ENCODE data around the gene GRK5.

The GRK5 gene

DNA sequence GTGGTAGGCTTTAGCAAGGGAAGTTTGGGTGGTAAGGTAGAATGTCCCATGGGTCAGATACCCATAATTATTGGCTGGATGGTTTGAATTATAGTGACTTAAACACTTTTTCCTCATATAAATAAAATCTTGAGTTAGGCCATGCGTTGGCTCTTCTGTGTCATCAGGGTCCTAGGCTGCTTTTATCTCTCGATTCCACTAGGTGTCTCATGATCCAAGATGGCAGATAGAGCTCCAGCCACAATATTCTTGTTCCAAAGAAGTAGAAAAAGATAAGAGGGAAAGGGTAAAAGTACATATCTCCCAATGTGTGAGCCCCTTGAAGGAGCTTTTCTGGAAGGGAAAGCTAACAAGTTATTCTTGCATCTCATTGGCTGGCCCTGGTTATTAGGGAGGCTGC, 144.7 kb downstream of the GRK5 start:
- in situ Hi-C loops (cut with HindIII; ENCODE audit: low sequenced_read_pairs), result no loop called here

DNA sequence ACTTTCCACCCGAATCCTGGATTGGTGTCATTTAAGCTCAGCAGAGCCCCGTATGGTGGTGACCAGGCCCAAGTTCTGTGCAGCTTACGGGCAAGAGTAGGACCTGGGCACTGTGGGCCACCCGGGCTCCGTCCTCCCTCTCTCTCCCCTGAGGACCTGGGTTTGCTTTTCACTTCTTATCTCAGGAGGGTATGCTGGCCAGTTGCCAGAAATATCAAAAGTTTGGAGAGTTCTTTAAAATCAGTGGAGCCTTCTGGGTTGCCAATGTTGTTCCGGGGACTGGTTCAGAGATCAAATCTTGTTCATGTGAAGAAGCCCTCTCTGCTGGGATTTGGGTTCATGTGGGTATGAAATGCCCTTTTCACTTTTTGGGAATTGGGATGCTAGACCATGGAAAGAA, 145.4 kb downstream of the GRK5 start:
- in situ Hi-C loops (cut with HindIII; ENCODE audit: low sequenced_read_pairs), result no loop called here

DNA sequence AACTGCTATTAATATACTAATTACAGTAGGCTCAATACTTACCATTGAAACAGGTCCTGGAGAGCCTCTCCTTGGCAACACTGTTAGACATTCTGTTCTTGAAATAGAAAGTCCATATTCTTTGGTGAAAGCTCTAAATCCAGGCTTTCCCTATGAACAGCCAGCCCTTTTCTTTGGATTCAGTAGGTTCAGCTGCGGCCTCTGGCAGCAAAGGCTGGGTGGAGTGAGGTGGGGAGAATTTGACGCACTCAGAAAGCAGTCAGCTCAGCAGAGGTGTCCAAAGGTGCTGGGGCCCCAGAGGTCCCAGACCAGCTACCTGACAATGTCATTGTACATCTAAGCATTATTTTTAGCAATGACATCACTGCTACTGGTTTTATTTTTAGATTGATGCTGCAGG, 146.1 kb downstream of the GRK5 start:
- in situ Hi-C loops (cut with HindIII; ENCODE audit: low sequenced_read_pairs), result no loop called here

DNA sequence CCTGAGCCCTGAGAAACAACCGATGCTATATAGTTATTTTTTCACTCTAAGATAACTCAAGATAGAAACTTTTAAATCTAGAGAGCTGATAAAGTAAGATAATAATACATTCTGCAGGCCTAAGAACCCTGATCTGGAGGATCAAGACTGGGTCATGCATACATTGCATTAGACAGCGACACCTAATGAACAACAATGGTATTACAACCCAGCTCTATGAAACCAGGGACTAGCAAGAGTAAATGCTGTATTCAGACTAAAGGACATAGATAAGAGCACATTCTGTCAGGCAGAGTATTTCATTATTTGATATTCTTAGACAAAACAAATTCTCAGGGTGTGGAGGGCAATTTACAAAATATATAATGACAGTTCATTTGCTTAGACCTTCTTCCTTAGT, 148.6 kb downstream of the GRK5 start:
- in situ Hi-C loops (cut with HindIII; ENCODE audit: low sequenced_read_pairs), result no loop called here

DNA sequence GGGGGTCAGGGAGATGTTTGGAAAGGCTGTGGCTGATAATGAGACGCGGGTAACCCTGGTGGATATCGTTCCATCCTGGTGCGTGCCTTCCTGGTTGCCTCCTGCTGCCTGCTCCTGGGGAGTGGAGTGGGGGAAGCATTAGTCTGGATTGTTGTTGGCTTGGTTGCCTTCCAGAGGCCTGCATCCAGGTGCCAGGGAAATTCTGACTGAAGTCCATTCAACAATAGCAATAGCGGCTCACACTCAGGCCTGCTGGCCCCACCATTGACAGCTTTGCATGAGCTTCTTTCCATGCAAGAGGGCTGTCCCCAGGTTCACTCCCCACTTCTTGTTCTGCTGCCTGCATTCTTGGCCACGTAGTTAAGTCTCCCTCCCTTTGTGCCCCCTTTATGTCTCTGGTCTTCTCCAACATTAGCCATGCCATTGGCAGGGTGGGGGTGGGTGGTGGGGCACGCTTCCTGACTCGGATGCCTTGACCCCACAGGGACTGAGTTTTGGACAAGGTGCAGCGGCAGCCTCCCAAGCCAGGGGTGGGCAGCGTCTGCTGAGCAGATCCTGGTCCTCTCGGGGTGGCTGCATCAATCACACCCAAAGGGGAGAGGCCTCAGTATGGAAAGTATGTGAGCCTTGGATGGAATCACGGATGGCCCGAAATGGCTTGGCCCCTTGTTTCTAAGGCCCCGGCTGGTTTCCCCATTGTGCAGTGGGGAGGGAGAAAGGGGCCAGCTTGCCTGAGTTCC, 150.2 kb downstream of the GRK5 start:
- in situ Hi-C loops (cut with HindIII; ENCODE audit: low sequenced_read_pairs), result no loop called here

DNA sequence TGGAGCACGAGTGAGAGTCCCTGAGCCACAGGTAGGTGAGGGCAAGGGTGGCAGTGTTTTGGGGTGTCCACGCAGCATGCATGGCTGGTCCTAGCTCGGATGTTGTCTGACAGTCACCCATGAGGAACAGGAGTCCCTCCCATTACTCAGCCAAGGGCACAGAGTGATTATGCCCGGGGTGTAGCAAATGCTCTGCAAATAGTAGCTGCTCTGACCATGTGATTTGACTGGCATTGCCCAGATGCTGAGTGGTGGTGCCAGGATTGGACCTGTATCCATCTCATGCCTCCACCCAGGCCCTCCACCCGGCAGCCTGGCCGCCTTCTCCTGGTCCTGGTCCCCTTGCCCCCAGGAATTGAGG, 150.8 kb downstream of the GRK5 start:
- in situ Hi-C loops (cut with HindIII; ENCODE audit: low sequenced_read_pairs), result no loop called here

DNA sequence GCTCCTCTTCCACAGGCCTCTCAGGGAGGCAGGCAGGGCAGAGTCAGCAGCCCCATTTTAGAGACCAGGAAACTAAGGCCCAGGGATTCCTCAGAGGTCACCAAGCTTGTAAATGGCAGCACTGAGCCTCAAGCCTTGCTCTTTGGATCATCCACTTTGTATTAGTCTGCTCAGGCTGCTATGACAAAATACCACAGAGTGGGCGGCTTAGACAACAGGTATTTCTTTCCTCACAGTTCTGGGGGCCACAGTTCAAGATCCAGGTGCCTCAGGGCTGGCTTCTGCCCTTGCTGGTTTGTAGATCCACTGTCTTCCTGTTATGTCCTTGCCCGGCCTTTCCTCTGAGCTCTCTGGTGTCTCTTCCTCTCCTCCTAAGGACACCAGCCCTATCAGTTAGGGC, 151.2 kb downstream of the GRK5 start:
- in situ Hi-C loops (cut with HindIII; ENCODE audit: low sequenced_read_pairs), result no loop called here

DNA sequence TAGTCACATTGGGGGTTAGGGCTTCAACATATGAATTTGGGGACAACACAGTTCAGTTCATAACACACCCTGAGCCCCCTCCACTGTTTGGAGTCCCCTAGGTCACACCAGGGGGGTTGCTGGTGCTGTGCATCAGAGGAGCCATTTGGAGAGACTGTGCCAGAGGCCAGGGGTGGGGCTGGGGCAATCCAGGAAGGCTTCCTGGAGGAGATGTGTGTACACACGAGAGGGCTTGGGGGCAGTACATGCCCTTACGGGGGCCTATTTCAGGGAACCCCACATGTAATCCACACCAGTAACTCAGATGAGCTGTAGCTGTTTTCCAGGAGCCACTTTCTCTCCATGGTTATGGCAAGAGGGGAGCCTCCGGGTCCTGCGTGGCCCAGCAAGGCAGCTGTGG, 151.7 kb downstream of the GRK5 start:
- in situ Hi-C loops (cut with HindIII; ENCODE audit: low sequenced_read_pairs), result no loop called here

DNA sequence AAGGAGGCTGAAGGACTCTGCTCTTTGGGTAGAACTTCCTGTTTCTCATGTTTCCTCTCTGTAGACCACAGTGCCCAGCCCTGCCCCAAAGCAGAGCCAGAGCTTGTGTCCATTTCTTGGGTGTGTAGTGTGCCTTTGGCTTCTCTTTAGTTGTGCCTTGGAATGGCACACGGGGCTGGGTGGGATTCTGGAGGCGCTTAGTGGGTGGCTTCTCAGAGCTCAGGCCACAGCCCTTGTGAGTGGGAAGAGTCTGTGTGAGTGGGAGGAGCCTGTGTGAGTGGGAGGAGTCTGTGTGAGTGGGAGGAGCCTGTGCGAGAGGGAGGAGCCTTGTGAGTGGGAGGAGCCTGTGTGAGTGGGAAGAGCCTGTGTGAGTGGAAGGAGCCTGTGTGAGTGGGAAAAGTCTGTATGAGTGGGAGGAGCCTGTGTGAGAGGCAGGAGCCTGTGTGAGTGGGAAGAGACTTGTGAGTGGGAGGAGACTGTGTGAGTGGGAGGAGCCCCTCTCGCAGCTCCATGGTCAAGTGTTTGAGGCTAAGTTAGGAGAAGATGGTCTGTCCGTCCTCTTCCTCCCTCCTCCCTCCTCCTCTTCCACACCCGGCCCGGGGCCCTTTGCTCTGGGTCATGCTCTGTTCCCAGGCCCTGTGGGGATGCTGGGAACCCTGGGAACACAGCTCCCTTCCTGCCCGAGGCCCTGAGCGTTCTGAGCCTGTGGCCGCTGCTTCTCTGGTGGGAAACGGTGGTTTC, 153.0 kb downstream of the GRK5 start:
- in situ Hi-C loops (cut with HindIII; ENCODE audit: low sequenced_read_pairs), result no loop called here

DNA sequence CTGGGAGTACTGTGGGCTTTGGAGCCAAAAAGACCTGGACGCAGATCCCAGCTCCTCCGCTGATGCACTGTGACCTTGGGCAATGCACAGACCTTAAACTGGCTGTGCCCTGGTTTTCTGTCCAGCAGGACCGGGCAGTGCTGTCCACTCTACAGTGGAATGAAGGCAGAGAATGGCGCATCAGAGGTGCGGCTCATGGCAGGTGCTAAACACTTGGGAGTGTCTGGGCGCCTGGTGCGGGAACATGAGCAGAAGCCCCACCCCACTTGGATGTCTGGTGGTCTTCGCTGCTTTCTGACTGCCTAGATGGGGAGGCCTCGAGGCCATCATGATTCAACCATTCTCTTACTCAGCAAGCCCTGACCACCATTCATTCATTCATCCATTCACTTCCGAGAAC, 153.7 kb downstream of the GRK5 start:
- in situ Hi-C loops (cut with HindIII; ENCODE audit: low sequenced_read_pairs), result no loop called here

DNA sequence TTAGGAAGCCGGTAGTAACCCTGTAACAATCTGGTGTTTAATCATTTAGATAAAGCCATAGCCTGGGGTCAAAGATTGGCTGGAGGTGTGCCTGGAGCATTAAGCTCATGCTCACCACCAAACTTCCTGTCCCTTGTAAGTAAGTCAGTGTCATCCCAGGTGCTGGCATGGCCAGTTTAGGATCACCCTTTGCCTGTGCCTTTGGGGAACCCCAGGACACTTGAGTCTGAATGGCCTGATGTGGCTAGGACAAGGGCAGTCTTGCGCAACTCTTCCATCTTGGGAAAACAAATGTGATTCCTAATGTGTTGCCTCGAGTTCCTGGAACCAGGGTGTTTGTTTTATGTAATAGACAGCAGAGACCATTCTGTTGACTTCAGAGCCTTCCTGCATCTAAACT, 154.8 kb downstream of the GRK5 start:
- in situ Hi-C loops (cut with HindIII; ENCODE audit: low sequenced_read_pairs), result no loop called here

DNA sequence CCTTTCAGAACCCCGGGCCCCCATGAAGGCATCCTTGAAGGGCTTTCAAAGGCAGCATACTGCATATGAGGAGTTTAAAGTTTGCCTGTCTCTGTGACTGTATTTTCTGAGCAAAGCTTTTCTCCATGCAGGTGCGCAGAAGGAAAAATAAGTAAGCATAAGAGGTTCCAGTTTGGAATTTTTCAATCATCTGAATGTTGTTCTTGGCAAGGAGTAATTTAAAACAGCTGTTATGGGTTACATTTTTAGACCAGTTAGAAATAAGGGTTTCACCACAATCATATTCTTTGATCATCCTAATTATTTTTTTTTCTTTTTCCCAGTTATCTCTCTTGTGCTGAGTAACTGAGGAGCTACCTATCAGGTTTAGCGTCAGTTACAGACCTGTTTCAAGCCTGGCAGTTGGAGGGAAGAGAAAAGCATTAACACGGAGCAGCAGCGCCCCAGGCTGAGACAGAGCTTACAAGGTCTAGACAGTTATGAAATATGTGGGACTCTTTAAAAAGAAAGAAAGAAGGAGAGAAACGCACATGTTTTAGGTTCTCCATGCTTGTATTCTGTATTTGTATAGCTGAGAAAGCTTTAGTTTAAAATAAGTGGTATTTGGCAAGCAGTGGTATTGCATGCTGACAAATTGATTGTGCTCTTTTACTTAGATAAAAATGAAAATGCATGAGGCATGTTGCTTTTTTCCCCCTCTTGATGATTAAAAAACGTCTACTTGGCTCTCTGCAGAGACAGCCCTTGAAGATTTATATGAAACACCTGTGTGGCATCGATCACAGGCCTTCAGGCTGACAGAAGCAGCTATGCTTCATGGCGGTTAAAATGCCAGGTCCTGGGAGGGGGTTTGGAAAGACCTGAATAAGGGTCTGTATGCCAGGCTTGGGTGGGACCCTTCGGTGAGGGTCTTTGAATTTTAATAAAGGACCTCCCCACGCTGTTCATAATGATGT, 157.6 kb downstream of the GRK5 start:
- in situ Hi-C loops (cut with HindIII; ENCODE audit: low sequenced_read_pairs), result no loop called here

DNA sequence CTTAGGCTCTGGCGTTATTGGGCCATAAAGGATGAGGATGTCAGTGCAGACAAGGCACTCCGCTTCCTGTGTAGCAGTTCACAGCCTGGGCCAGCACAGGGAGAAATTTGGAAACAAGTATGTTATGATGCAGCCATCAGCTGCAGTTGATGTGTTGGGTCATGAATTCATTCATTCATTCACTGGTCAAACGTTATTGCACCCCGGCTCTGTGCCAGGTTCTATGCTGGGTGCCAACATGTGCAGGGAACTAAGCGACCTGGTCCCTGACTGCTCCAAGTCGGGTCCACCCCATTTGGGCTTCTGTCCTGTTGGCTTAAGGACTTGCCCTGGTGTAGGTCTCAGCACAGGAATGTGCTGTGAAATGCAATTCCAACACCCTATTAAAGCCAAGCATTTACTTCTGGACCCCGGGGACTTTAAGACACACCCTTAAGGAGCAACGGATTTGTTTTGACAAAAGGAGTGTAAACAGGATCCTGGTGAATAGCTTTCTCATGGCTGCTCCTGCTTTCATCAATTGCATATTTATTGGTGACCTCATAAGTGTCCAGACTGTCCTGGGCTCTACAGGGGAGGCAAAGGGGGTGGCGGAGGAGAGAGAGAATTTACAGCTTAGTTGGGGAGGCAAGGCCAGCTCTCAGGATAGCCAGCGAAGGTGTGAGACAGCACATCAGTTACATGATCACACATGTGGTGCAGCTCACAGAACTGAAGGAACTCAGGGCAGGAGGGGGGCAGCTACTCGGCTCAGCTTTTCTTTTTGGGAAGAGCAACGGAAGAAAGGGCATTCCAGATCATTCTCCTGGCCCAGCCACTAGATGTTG, 158.6 kb downstream of the GRK5 start:
- in situ Hi-C loops (cut with HindIII; ENCODE audit: low sequenced_read_pairs), result no loop called here

DNA sequence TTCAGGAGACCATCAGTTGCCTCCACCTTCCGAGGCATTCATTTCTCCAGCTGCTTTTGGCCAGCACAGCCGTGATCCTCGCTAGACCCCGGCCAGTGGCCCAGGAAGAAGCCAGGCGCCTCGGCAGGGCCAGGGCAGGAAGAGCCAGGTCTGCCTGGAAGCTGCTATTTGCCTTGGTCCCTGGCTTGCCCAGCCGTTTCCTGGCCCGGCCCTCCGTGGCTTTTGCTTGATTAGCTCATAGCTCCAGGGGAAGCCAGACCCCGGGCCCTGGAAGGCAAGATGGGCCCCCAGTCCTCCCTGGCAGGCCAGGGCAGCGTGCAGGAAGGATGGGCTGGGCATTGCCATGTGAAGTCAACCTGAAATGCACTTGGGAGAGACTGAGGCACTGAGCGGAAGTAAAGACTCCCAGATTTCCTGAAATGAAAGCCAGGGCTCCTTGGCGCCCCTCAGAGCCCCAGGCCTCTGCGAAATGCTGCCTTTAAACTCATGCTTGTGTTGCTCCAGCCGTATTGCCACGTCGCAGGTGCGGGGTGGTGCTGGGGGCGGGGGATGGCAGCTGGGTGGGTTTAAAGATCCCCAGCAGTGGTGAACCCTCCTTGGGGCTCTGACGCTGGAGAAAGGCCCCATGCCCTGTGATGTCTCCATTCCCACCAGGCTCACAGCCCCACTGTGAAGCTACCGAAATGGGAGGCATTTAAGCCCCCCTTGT, 160.6 kb downstream of the GRK5 start:
- in situ Hi-C loops (cut with HindIII; ENCODE audit: low sequenced_read_pairs), result no loop called here

DNA sequence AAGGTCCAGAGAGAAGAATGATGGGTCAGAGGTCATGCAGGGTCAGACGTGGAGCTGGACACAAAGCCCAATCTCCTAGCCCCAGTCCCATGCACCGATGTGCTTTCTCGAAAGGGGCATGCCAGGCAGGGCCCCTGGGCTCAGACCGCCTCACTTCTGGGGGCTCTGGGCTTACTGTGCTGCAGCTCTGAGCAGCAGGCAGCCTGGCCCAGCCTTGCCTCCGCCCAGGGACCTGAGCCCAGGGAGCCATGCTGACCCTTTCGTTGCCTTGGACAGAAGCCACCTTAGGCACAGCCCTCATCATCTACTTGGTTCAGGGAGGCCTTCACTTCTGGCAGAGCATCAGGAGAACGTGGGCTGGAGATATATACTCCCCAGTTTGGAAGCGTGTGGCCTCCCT, 161.2 kb downstream of the GRK5 start:
- in situ Hi-C loops (cut with HindIII; ENCODE audit: low sequenced_read_pairs), result no loop called here

DNA sequence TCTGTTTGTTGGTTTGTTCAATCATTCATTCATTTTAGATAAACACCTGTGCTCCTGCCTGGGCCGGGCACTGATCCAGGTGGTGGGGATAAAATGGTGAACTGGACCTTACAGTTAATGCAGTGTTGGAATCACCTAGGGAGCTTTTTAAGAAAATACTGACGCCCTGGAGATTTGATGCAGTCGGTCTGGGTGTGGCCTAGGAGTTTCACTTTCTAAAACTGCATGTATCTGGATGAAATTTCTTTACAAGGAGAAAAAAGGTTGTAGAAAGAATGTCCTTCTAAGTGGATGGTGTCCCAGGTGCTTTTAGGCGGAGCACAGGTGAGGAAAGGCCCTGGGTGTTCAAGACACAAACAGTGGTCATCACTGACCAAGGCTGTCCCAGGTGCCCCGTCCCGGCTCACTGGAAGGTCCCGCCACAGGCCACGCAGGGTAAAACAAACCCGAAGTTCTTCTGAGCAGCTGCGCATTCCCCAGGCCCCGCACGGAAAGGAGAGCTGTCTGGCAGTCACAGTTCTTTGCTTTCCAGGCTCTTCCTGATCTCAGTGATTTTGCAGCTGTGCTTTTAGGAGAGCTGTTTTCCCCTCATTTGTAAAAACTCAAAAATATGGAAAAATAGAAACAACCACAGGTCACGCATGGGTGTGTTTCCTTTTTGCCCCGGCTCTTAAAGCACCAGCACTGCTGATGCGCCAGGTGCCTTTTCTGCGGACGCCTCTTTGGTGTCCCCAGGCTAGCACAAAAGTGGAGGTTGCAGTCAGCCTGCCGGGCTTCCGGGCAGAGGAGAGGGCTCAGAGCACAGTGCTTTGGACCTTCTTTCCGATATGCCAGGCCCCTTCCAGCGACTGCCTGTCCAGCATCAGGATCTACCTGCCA, 161.9 kb downstream of the GRK5 start:
- in situ Hi-C loops (cut with HindIII; ENCODE audit: low sequenced_read_pairs), result no loop called here

DNA sequence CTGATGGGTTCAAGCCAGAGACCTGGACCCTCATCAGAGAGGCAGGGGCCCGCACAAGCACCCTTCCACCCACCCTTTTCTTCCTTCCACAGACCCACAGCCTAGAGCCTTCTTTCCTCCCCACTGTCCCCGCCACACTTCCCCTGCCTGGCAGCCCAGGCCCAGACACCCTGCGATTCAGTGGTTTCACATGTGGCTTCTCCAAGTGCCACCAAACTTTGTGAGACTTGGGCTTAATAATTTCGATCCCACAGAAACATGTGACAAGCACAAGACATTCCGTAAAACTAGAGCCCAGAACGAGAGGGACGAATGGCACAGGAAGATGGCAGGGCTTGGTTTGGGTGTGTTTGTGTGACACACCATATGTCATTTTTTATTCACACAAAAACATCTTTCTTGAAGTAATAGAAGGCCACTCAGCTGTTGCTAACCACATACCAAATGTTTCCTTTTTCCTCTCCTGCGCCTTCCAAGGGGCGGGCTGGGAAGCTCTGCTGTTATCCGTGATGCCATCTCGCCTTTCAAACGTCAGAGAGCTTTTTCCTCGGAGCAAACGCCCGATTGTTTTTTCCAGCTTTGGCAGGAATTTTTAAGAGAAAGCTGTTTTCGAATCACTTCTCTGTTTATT, 162.9 kb downstream of the GRK5 start:
- in situ Hi-C loops (cut with HindIII; ENCODE audit: low sequenced_read_pairs), result no loop called here

DNA sequence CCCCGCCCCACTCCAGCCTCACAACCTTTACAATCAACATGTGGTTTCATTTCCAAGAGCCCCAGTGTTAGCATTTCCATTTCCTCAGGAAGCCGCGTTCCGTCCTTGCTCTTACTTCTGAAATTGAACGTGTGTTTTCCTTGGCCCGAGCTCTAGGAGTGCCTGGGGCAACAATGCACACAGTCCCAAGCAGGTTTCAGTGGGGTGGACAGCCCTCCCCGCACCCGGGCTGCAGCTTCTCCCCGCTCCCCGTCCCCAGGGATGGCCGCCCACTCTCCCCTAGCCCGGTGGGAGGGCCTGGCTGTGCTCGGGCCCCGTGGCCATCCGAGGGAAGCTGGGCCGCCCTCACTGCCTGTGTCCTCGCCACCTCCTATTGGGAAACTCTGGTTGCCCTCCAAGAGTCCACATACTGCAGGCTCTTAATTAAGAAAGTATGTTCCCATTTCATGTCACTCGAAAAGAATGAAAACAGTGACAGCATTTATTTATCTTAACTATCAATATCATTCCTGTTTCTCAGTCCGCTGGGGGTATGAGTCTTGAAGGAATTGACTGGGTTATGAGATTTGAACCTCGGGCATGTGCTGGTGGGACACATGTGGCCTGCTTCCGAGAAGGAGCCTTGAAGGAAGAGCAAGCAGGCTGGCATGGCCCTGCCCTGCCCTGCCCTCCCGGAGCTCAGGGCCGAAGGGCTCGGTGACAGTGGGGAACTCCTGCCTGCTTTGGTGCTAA, 163.8 kb downstream of the GRK5 start:
- in situ Hi-C loops (cut with HindIII; ENCODE audit: low sequenced_read_pairs), result no loop called here
